ENCODE results near the gene MCM9.
"Not testable (repeated sequence)": the region's sequence is repeated elsewhere in the genome, so short reads cannot be mapped to it uniquely, and the experiment has no call there.

Gene MCM9

GRCh38 chr6:118860363-118860762 is 74.6 kb downstream of the MCM9 start:
- DNase-seq, result no peak

GRCh38 chr6:118859517-118860064 is 75.4 kb downstream of the MCM9 start:
- DNase-seq, result no peak

- DNase-seq, result no peak
Measured at GRCh38 chr6:118856301-118856700, 78.7 kb downstream of the MCM9 start.

GRCh38 chr6:118853408-118853807 is 81.6 kb downstream of the MCM9 start:
- no peak for DNase-seq

- no peak for DNase-seq
Measured at GRCh38 chr6:118844915-118845314, 90.0 kb downstream of the MCM9 start.

GRCh38 chr6:118843685-118844390 is 91.1 kb downstream of the MCM9 start:
- DNase-seq, result no peak

GRCh38 chr6:118830691-118831090 is 104.3 kb downstream of the MCM9 start:
- DNase-seq, result no peak

- no peak for DNase-seq
Measured at GRCh38 chr6:118829817-118830478, 105.0 kb downstream of the MCM9 start.

GRCh38 chr6:118826096-118826495 is 108.9 kb downstream of the MCM9 start:
- no peak for DNase-seq

- no peak for DNase-seq
Measured at GRCh38 chr6:118825661-118826060, 109.3 kb downstream of the MCM9 start.

- no peak for DNase-seq
Measured at GRCh38 chr6:118815495-118815894, 119.5 kb downstream of the MCM9 start.

- no peak for DNase-seq
Measured at GRCh38 chr6:118813775-118814174, 121.2 kb downstream of the MCM9 start.

GRCh38 chr6:118812970-118813369 is 122.0 kb downstream of the MCM9 start:
- no peak for DNase-seq

- DNase-seq, result no peak
Measured at GRCh38 chr6:118810420-118811027, 124.4 kb downstream of the MCM9 start.

- no peak for DNase-seq
Measured at GRCh38 chr6:118808793-118809638, 125.9 kb downstream of the MCM9 start.

GRCh38 chr6:118804091-118804490 is 130.9 kb downstream of the MCM9 start:
- no peak for DNase-seq

- DNase-seq, result no peak
Measured at GRCh38 chr6:118801257-118801656, 133.7 kb downstream of the MCM9 start.

GRCh38 chr6:118800394-118801071 is 134.4 kb downstream of the MCM9 start:
- DNase-seq, result peak; percentile 89

GRCh38 chr6:118799826-118800225 is 135.1 kb downstream of the MCM9 start:
- DNase-seq, result no peak

- DNase-seq, result not testable (repeated sequence)
Measured at GRCh38 chr6:118796548-118796947, 138.4 kb downstream of the MCM9 start.

- no peak for DNase-seq
Measured at GRCh38 chr6:118791499-118791898, 143.5 kb downstream of the MCM9 start.

- no peak for DNase-seq
Measured at GRCh38 chr6:118789954-118790353, 145.0 kb downstream of the MCM9 start.

Data from NCI-H1694 (cell line).